AG04449 (cell line): ENCODE data around the gene GBF1.

Experiments used
- CTCF ChIA-PET: fragments of 350-600 bp; formaldehyde crosslinking; extraction: SDS; loops from one replicate; lab custom pipeline; 2021; ENCODE audit warnings: antibody characterized with exemption; lab: Yijun Ruan, JAX
- POLR2A ChIA-PET: fragments of 400-600, 350-600 bp; formaldehyde crosslinking; extraction: SDS; loops from one replicate; lab custom pipeline; 2020; ENCODE audit warnings: antibody characterized with exemption, inconsistent platforms; lab: Yijun Ruan, JAX
- DNase-seq: peaks from one replicate; pipeline ENCODE4 v3.0.0-alpha.2; 2010; ENCODE audit warnings: low read depth, low spot score
- H3K4me3 ChIP-seq: 2 replicates; pipeline ENCODE4 v1.5.1; 2011; ENCODE audit warnings: low read depth, mild to moderate bottlenecking, control low read depth, low read length
- TF ChIP-seq, protein P1 (sequence below): IDR thresholded peaks from one replicate; pipeline ENCODE4 v1.5.1; 2011; ENCODE audit warnings: mild to moderate bottlenecking, moderate library complexity, low read length, control low read depth, inconsistent platforms; ENCODE audit not compliant: insufficient read depth; ENCODE audit errors: missing control alignments

The GBF1 gene

DNA sequence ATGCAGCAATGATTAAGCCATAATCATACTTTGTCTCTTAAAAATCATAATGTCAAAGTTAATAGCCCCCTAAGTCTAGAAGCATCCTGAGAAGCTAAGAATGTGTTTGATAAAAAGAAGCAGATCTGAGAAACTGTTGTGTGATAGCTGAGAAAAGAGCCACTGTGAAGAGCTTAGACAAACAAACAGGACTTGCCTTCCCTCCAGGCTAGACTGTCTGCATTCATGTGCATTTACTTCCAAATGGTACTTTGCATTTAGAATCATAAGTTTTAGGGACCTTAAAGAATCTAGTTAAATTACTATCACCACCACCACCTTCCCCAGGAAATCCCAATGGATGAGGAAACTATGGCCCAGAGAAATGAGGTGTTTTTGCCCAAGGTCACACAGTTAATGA is 87.4 kb downstream of the GBF1 start:
- ChIA-PET CTCF (interaction anchor here (0.6 to 2.5 kb wide), 3 partner anchors 19 to 103 kb away, joined by 3 to 16 read pairs (median 3); no protein-coding TSS in a partner anchor), POLR2A (no interaction called here)
- H3K4me3 ChIP-seq, result no peak overlapping the region
- no peak for DNase-seq
- TF ChIP-seq, protein P1, sequence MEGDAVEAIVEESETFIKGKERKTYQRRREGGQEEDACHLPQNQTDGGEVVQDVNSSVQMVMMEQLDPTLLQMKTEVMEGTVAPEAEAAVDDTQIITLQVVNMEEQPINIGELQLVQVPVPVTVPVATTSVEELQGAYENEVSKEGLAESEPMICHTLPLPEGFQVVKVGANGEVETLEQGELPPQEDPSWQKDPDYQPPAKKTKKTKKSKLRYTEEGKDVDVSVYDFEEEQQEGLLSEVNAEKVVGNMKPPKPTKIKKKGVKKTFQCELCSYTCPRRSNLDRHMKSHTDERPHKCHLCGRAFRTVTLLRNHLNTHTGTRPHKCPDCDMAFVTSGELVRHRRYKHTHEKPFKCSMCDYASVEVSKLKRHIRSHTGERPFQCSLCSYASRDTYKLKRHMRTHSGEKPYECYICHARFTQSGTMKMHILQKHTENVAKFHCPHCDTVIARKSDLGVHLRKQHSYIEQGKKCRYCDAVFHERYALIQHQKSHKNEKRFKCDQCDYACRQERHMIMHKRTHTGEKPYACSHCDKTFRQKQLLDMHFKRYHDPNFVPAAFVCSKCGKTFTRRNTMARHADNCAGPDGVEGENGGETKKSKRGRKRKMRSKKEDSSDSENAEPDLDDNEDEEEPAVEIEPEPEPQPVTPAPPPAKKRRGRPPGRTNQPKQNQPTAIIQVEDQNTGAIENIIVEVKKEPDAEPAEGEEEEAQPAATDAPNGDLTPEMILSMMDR, result no peak

DNA sequence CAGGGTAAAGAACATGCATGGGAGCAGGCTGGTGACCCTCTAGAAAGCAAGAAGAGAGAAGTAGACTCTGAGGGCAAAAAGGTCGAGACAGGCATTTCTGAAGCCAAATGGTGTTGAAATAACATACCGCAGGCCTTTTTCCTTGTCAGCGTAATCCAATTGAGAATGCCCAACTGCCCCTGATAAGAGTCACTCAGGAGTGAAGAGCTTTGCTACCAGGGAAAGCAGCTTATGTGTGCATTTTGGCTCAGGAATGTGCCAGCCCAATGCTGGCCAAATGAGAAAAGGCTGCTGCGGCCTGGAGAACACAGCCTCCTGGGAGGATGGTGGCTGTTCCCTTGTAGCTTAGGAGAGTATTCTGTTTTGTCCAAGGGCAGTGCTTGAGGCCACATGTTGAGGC is 88.8 kb downstream of the GBF1 start:
- ChIA-PET POLR2A (no interaction called here), CTCF (interaction anchor here (0.6 to 2.5 kb wide), 5 partner anchors 13 to 104 kb away, joined by 4 to 16 read pairs (median 5); no protein-coding TSS in a partner anchor)
- DNase-seq, result no peak
- no peak overlapping the region for H3K4me3 ChIP-seq
- TF ChIP-seq, protein P1, result no peak

- POLR2A ChIA-PET, result no interaction called here
- TF ChIP-seq, protein P1, result no peak
- CTCF ChIA-PET, result interaction anchor here (0.9 to 2.9 kb wide), 5 partner anchors 16 to 166 kb away, joined by 3 to 14 read pairs (median 5); no protein-coding TSS in a partner anchor
- DNase-seq, result no peak
- H3K4me3 ChIP-seq, result no peak overlapping the region
Observed at GRCh38 chr10:102335184-102335583, 89.9 kb downstream of the GBF1 start.

DNA sequence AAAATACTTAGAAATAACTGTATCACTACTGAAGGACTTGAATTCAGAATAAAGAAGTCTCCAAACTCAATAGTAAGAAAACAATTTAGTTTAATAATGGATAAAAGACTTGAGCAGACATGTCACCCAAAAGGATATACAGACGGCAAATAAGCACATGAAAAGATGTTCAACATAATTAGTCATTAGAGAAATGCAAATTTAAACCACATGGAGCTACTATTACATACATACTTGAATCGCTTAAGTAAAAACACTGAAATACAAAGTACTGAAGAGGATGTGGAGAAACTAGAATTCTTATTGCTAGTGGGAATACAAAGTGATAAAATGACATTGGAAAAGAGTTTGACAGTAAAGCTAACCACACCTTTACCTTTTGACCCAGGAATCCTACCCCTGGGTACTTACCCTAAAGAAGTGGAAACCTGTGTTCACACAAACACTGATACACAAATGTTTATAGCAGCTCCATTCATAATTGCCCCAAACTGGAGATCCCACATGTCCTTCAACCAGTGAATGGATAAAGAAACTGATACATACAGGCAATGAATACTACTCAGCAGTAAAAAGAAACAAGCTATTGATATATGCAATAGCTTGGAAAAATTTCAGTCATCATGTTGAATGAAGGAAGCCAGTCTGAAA is 95.8 kb downstream of the GBF1 start:
- TF ChIP-seq, protein P1, result no peak
- no peak for DNase-seq
- ChIA-PET CTCF (interaction anchor here (0.8 to 26.8 kb wide), 7 partner anchors 13 to 172 kb away, joined by 3 to 942 read pairs (median 4); partner anchors contain the start of genes ELOVL3 and PITX3), POLR2A (interaction anchor here (1.0 kb wide), 1 partner anchor 111 kb away, joined by 3 read pairs; no protein-coding TSS in a partner anchor)
- H3K4me3 ChIP-seq, result no peak overlapping the region

DNA sequence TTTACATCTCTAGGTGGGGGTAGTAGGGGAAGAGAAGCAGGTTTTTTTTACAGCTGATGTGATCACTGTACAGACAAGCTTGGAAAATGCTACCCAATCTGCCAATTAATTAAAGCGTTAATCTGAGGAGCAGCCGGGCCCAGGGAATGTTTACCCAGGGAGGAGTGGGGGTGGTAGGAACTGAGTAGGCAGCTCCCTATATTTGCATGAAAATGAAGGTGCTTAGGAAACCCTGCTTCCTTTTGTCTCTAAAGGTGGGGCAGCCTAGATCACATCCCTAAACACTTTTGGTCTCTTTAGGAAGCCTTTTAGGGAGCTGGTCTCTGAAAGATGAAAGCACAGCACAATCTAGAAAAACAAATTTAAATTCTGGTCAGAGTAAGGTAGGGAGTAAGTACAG is 97.1 kb downstream of the GBF1 start:
- POLR2A ChIA-PET, result interaction anchor here (2.2 kb wide), 1 partner anchor 97 kb away, joined by 8 read pairs; the partner anchor contains the start of gene GBF1
- CTCF ChIA-PET, result interaction anchor here (0.8 to 26.8 kb wide), 6 partner anchors 11 to 270 kb away, joined by 3 to 942 read pairs (median 7); partner anchors contain the start of genes ELOVL3, GBF1 and PITX3
- no peak overlapping the region for H3K4me3 ChIP-seq
- TF ChIP-seq, protein P1, result no peak
- DNase-seq, result no peak

- DNase-seq, result peak; percentile 52
- no peak overlapping the region for H3K4me3 ChIP-seq
- ChIA-PET CTCF (interaction anchor here (0.8 to 26.8 kb wide), 7 partner anchors 11 to 270 kb away, joined by 3 to 942 read pairs (median 5); partner anchors contain the start of genes ELOVL3, GBF1 and PITX3), POLR2A (interaction anchor here (2.2 kb wide), 1 partner anchor 97 kb away, joined by 8 read pairs; the partner anchor contains the start of gene GBF1)
- TF ChIP-seq, protein P1, result no peak
Observed at GRCh38 chr10:102342958-102343357, 97.6 kb downstream of the GBF1 start.
